Left cardiac atrium (tissue), 4 donors: ENCODE measurements around the gene CADPS. TPM values are rescaled to one million over a fixed set of nuclear protein-coding genes. Genes with fewer than 3 reads are reported as not detected.

Experiments used
- ATAC-seq, 2 donors: fragments of 200-7000 bp; cut with Tn5 transposase; one replicate each; pipeline ENCODE4 v1.9.1; 2020; ENCODE audit warnings: mild to moderate bottlenecking in 2 of 2, moderate library complexity in 2 of 2
- DNase-seq: peaks from one replicate; pipeline ENCODE4 v3.0.0-alpha.2; 2020
- intact Hi-C, 2 donors: fragments of 100-400 bp; cut with DNase I; formaldehyde crosslinking; loops; one replicate each; pipeline versions ENCODE4 v1.14.1 to v1.15.1; 2022 to 2023
- total RNA-seq, 2 donors: library from RNA; stranded (reverse); fragmentation: NEBNext Ultra II Directional; extraction: Animal tissue kit (Norgen Biotek cat#: 25700); gene quantifications; one replicate each; pipeline ENCODE4 v1.2.1, GENCODE V29; 2021
- donor health status: DM: no; HTN: yes; CAD: no.
- donor health status: DM: no; HTN: yes; CAD: no; lungs with severe emphysema.
- donor health status: DM: yes; HTN: yes; CAD: no.
- donor health status: Dilated cardiomyopathy.

The CADPS gene
- total RNA-seq, 2 donors from 2014 or later: 29.0 to 30.7 TPM

DNA sequence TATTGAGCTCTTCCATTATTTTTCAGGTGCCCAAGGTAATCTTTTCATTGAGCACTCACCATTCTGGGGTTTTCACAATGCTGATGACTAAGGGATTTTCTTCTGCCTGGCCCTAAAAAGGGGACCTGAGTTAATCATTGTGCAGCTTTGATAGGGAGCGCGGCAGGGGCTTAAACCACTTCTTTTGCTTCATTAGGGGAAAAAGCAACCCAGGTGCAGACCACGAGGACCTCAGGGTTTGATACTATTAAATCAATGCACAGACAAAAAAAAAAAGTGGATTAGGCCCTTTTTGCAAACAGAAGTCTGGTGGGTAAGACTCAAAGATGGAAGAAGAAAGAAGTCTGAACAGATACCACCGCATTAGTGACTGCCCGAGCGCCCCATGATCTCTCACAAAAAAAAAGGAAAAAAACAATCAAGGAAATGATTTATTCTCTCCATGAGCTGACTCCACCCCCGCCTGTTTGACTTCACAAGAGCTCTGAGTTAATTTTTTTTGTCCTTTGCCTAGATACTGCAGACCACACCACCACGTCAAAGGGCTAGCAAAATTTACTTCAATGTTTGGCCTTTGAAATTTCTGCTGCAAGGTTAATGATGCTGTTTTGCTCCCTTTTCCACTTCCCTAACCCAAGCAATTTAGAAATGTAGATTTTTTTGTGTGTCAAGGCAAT, 423.9 kb downstream of the CADPS start:
- intact Hi-C loops: no loop called here
- no peak for ATAC-seq
- no peak for DNase-seq

DNA sequence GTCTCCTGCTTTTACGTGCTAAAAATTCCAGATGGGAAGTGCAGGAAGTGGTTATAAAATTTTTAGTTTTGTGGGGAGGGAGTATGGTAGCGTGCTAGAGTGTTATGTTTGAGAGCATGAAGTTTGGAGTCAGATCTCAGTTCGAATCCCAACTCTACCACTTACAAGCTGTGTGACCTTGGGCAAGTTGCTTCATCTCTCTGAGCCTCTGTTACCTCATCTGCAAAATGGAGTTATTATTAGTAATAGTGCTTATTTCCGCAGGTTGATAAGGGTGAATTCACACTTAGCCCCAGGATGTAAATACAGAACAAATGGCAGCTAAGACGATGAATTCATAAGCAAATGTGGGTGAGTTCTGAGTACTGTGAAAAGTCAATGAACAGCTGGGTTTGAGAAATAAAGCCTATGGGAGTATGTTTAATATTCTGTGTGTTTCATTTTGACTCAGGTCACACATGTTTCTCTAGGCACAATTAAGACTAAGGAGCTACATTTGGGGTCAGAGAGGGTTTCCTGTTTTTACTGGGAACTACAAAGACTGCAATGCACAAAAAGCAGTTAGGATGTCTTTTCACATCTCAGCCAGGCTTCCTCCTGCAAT, 428.8 kb downstream of the CADPS start:
- DNase-seq (no peak), ATAC-seq (no peak)
- intact Hi-C loops: no loop called here

DNA sequence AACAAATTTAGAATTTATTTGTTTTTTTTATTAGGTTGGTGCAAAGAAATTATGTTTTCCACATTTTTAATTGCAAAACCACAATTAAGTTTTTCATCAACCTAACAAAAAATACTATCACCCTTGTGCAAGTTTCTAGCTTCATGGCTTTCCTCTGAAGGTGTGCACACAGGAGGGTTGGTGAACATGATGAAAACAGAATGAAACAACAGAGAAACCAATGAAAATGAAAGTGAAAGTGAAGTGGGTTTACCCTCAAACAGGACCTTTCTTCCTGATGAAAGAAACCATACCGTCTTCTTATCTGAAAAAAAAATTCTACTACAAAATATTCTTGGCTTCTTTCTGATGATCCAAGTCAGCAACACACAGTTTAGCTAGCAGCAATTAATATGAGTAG, 429.9 kb downstream of the CADPS start:
- intact Hi-C loops: no loop called here
- ATAC-seq (no peak), DNase-seq (no peak)

DNA sequence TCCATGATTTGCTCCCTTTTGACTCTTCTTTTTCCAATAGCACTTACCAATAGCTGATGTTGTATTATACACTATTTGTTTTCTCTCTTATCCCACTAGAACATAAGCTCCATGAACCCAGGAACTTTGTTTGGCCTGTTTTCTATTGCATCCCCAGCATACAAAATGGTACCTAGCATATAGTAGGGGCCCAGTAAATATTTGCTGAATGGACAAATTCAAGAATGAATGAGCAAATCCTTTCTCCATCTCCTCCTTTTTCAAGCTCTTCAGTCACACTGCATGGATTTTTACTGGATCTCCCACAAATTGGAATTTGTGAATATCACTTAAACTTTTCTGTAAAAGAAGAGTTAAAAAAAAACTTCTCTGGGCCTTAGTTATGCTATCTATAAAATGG, 435.2 kb downstream of the CADPS start:
- DNase-seq: no peak
- intact Hi-C loops: no loop called here
- ATAC-seq: no peak

DNA sequence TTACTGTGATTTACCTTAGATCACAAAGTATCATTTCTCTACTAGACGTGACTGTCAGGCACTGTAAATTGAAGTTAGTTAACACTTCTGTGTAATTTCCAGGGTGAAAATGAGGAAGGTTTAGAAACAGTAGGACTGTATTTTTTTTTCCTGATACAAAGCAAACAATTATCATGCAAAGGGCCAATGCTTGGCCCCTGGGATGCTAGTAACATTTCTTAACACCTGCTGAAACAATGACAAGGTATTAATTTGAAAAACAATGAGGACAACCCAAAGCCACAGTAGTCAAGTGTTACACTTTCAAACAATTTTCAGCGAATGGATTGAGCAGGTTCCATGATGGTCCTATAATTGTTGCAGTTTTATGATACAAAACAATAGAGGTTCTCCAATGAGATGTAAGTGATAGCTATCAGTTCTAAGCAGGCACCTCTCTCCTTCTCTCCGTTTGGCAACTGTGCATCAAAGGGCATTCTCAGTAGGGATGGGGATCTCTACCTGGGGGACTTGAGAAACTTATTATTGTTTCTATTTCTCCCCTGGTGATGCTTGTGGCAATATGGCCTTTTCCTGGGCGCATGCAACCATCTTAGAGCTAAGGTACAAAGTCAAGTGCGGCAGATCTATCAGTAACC, 435.9 kb downstream of the CADPS start:
- intact Hi-C loops: no loop called here
- no peak for ATAC-seq
- no peak for DNase-seq

DNA sequence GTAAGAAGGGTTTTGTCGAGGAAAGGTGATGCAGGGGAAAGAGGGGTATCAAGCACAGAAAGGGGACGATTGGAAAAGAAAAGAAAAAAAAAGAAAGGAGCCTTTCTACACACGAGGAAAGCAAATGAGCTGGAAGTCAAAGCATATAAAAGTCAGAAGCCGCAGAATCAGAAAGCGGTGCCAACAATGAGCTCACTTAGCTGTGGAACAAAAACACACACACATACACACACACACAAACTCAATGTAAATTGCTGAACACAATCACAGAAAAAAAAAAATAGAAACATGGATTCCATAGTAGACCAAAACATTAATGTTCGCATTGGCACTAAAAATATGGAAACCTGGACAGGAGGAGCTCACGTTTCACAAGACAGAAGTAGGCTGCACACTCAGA, 438.4 kb downstream of the CADPS start:
- no peak for ATAC-seq
- intact Hi-C loops: no loop called here

DNA sequence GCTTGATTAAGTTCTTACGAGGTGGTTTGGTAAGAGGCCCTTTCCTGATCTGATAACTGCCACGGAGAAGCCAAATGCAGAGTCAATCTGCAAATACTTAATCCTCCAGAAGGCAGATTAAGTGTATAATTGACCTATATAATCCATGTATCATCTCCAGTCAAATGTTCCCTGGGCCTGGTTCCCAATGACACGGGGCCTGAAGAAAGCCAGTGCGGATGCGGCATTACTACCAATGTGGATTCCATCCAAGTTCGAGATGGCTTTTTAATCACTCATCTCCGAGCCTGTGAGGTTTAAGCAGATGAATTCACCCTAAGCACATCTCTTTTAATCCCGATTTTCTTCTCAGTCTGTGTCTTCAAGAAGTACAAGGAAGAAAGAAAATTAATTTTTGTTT, 441.8 kb downstream of the CADPS start:
- intact Hi-C loops: no loop called here

More for the DNA sequence above, 438.4 kb downstream of the CADPS start:
- no peak for DNase-seq

DNA sequence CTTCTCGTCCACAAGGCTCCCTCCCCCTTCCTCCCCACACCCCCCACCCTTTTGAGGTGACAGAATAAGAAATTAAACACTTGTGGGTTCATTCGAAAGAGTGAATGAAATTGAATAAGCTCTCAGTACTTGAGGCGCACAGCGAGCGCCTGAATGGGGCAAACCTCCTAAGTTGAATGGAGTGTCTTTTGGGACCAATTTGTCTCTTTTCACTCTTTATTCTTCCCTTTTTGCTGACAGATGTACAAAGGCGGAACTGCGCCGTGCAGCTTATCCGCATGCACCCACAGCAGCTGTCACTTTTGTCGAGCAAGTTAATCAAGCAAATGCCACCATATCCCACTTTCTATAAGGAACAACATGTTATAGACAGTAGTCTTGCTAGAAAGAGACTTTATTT, 454.0 kb downstream of the CADPS start:
- DNase-seq (no peak), ATAC-seq (no peak)
- intact Hi-C loops: no loop called here

More for the DNA sequence above, 441.8 kb downstream of the CADPS start:
- DNase-seq: no peak
- ATAC-seq: no peak

DNA sequence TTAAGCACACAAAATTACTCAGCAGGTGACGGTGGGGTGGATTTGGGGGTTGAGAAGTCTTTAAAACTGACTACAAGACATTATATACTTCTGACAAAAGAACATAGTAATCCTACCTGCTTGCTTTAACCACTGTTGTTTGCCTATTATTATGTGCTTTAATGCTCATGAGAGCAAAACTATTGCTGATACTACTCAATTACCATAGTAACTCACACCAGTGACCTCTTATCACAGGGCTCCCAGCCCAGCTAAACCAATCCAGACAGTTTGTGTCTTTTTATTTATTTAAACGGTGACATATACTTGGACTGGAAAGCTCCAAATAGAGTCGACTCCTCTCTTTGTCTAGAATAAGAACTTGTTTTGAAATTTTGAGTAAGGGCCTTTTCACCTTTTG, 459.1 kb downstream of the CADPS start:
- intact Hi-C loops: no loop called here
- ATAC-seq: no peak
- DNase-seq: no peak

DNA sequence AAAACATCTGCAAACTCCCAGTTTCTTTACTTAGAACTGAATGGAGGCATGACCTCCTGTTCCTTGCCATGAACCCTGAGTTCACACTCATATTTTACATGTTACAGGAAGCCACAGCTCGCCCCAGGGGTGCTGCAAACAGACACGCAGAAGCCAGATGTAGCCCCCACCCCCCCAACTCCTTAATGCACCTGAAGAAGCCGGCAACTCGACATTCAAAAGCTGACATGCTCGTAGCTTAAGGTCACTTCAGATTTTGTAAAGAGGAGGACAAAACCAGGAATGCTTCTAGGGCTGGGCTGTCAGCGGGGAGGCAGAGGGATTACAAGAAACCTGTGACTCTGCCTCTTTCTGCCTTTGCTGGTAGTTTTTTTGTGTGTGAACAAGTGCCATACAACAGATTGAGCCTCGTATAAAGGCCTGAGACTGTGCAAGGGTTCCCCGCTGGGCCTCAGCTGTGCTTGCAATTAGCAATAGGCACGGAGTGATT, 459.9 kb downstream of the CADPS start:
- intact Hi-C loops: no loop called here
- DNase-seq (no peak), ATAC-seq (no peak)

DNA sequence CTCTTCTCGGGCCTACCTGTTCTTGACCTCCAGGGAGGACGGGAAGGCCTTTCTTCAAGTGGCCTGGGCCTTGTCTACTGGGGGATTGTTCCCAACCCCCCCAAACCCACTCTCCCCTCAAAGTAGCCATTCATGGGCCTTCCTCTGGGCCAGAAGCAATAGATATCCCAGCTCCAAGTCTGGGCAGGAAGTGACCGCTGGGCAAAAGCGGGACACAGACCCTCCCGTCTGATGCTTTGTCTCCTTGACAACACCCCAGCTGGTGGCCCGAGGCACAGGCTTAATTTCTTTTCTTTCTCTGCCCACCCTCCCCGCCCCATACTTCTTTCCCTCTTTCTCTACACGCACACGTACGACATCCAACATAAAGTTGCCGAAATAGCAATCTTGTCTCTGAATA, 460.4 kb downstream of the CADPS start:
- intact Hi-C loops: no loop called here
- DNase-seq: no peak
- ATAC-seq: no peak

DNA sequence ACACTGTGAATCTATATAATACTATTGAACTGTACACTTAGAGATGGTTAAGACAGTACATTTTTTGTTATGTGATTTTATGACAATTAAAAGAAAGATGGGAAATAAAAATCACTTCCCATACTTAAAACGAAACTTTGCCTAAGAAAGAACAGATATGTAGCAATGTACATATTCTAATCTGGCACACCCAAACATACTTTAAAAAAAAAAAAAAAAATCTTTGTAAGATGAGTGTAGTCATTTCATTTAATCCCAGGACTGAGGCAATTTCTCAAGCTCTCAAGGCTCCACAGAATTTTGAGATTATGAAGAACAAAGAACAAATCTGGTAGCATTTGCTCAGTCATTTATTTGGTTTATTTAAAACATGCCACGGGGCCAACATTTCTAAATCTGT, 461.5 kb downstream of the CADPS start:
- DNase-seq (no peak), ATAC-seq (no peak)
- intact Hi-C loops: no loop called here

DNA sequence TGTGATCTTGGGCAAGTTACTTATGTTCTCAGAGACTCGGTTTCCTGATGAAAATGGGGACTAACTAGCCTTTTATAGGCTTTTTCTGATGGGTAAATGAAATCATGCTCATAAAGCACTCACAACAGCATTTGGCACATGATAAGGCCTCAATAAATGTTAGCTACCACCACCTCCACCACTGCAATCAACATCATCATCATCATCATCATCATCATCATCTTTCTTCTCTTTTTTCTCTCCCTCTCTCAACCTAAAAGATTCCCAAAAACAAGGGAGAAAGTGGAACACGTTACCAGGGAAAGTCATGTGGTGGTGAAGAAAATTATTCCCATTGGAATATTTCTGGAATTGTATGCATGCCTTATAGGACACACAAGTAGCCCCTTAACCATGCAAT, 468.3 kb downstream of the CADPS start:
- ATAC-seq: no peak
- DNase-seq: no peak
- intact Hi-C loops: no loop called here

DNA sequence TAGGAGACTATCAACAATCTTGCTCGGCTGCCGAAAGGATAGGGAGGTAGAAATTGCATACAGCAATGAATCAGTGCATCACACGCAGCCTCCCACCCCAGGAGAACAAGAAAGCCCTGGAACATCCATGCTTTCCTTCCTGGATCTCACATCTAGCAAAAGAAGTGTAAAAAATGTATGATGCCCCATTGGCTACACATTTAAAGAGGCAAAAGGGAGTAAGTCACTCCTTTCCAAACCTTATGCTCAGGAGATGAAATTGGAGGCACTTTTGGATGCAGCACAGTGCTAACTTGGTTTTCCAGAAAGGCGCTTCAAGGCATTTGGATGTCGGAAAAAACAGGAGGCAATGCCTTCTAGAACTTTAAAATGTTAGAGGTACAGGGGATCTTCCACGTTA, 469.6 kb downstream of the CADPS start:
- intact Hi-C loops: no loop called here
- ATAC-seq (no peak), DNase-seq (no peak)

DNA sequence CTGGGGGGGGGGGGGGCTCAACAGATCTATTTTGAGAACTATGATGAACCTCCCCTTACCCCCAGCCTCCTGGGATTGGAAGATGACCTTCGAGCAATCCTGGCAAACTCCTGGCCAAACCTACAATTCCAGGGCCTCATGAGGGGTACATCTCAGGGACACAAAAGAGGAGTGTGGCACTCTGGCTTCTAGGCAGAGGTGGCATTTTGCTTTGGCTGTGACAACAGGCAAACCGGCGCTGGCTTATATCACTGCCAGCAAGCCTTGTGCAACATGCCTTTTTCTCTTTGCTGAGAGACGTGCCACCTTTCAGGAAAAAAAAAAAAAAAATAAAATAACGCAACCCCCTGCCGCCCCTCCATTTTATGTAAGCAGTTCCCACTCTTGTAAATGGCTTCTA, 470.1 kb downstream of the CADPS start:
- intact Hi-C loops: no loop called here
- ATAC-seq (no peak), DNase-seq (no peak)

DNA sequence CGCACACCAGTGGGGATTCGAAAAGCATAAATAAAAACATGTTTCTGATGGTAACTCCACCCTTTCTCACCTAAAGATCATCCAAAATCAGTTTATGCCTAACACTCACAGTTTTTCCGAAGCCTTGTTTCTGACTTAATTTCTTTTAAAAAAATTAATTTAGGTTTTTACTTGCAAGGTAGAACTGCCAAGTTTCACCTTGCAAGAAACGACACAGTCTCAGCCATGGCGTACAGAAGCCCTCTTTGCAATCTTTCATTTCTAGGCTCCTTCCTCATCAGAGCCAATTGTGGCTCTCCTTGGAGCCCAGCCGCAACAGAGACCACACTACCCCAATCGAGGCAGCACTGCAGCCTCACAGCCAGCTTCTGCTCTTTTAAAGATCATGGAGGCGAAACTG, 470.9 kb downstream of the CADPS start:
- DNase-seq: no peak
- ATAC-seq: no peak
- intact Hi-C loops: no loop called here

DNA sequence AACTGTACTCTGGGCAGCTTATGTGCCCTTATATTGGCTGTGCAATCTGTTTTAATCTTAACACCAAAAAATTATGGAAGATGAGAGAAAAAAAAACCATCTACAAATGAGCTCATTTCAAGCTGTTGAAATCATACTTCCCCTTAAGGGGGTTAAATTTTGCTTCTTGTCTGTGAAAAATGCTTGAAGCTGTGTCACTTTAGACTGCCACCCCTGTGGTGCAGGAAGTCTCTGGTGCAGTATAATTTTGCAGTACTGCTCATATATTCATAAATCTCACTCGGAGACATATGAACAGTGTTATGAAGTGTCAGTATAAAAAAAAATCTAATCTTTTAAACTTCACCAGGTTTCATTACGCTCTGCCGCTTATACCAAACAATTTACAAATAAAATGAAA, 471.5 kb downstream of the CADPS start:
- ATAC-seq (no peak), DNase-seq (no peak)
- intact Hi-C loops: no loop called here

DNA sequence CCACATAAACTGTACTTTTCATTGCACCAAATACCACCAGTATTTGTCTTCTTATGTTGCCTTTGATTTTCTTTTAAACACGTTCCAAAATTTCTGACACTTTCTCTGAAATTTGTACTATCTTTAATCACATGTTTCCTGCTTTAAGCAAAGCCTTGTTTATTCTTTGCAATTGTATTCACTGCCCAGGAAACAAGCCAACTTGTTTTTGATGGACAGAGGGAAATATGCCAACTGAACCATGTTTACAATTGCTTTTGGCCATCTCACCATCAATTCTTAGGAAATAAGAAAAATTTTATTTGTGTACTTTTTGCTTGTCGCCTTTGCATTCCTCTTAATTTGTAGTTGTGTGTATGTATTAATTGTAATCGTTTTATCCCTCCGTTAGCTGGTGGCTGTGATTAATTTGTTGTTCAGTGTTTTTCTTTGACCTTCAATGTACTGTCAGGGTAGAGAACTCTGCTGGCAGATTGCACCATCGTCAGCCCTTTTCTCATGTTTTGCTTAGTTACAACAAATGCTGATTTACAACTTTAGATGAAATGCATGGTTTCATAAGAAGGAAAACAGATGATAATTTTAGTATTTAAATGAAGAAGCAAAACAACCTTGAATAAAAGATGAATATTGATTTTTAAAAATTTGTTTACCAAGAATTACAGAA, 482.5 kb downstream of the CADPS start:
- intact Hi-C loops: no loop called here
- DNase-seq (no peak), ATAC-seq (no peak)

DNA sequence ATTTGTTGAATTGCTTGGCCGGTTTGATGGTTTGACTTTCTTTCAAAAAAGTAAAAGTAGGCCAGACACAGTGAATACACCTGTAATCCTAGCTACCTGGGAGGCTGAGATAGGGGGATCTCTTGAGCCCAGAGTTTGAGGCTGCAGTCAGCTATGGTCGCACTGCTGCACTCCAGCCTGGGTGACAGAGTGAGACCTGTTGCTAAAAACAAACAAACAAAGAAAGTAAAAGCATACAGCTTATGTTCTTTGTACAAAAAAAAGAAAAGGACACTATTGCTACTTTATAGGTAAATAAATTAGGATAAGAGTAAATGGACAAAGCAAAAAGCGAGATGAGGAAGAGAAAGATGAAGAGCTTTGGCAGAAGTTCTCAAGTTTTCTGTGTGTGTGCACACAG, 488.0 kb downstream of the CADPS start:
- no peak for ATAC-seq
- no peak for DNase-seq
- intact Hi-C loops: no loop called here

DNA sequence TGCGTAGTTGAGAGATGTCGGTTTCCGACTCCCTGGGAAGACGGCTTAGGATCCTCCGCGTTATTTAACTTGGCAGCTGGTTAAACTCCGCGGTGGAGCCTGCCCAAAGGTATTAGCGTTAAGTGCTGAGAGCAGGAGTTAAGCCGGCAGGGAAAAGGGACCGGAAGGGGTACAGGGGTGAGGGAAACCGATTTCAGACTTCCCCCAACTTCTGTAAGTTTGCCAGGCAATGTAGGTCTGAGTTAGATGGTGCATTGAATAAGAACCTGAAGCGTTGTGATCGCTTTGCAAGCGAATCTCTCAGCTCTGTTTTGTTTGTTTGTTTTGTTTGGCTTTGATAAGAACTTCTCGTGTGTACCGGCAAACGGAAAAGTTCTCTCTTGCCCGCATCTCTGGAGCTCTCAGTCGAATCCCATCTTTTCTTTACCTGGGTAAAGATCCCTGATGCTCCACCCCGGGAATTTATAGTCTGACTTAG, 495.9 kb downstream of the CADPS start:
- no peak for ATAC-seq
- intact Hi-C loops: no loop called here
- no peak for DNase-seq
